BJ (cell line): ENCODE measurements around the gene HMOX2. TPM values are rescaled to one million over a fixed set of nuclear protein-coding genes. Genes with fewer than 3 reads are reported as not detected.

Source experiments
- CTCF ChIA-PET: fragments of 350-600 bp; formaldehyde crosslinking; extraction: SDS; loops from one replicate; lab custom pipeline; 2021; ENCODE audit warnings: antibody characterized with exemption, inconsistent platforms; lab: Yijun Ruan, JAX
- POLR2A ChIA-PET: fragments of 300-600 bp; sonication (Branson Sonifier 250); formaldehyde crosslinking; extraction: SDS; loops from one replicate; lab custom pipeline; 2021; ENCODE audit warnings: antibody characterized with exemption; lab: Charles Lee
- DNase-seq: peaks from one replicate; pipeline ENCODE4 v3.0.0-alpha.2; 2011; ENCODE audit warnings: low read depth
- H3K27me3 ChIP-seq: 2 replicates; pipeline ENCODE4 v1.6.0; 2011; ENCODE audit warnings: low read length; ENCODE audit not compliant: control insufficient read depth, insufficient read depth
- H3K36me3 ChIP-seq: 2 replicates; pipeline ENCODE4 v1.5.1; 2011; ENCODE audit warnings: low read length; ENCODE audit not compliant: control insufficient read depth, insufficient read depth
- H3K4me3 ChIP-seq: 2 replicates; pipeline ENCODE4 v1.5.1; 2011; ENCODE audit warnings: low read depth, mild to moderate bottlenecking, control low read depth, low read length
- polyA plus RNA-seq: library from polyadenylated mRNA; depleted of rRNA; stranded (reverse); fragments of >200 nt; gene quantifications from 2 replicates; pipeline ENCODE4 v1.2.3, GENCODE V29; 2011
- TF ChIP-seq, protein P1 (sequence below): IDR thresholded peaks from 2 replicates; pipeline ENCODE4 v1.5.1; 2011; ENCODE audit warnings: low read depth, mild to moderate bottlenecking, control low read depth, inconsistent platforms, low read length, moderate library complexity; ENCODE audit not compliant: insufficient read depth

The HMOX2 gene
- polyA plus RNA-seq, 1 experiment = 59.5 TPM

DNA sequence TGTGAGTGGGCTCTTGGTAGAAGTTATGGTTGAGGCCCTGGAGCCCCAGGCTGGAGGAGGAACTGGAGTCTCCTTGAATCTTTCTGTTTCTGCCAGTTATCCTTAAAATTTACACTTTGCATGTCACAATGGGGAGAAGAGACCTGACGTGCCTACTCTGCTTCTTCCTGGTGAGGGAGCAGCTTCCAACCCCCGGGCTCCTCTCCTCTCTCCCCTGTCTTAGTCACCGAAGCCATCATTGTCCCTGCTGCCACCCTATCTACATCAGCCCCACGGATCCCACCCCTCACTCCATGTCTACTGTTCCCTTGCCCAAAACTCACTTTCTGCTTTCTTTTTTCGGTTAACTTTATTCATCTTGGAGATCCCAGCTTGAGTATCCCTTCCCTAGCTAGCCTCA, 32.9 kb upstream of the HMOX2 start:
- ChIA-PET POLR2A (no interaction called here), CTCF (no interaction called here)
- no peak overlapping the region for H3K4me3 ChIP-seq
- DNase-seq = no peak
- no peaks in the 10 kb centered on the region for H3K27me3 ChIP-seq
- peaks cover 36% of the 10 kb centered on the region for H3K36me3 ChIP-seq
- TF ChIP-seq, protein P1, sequence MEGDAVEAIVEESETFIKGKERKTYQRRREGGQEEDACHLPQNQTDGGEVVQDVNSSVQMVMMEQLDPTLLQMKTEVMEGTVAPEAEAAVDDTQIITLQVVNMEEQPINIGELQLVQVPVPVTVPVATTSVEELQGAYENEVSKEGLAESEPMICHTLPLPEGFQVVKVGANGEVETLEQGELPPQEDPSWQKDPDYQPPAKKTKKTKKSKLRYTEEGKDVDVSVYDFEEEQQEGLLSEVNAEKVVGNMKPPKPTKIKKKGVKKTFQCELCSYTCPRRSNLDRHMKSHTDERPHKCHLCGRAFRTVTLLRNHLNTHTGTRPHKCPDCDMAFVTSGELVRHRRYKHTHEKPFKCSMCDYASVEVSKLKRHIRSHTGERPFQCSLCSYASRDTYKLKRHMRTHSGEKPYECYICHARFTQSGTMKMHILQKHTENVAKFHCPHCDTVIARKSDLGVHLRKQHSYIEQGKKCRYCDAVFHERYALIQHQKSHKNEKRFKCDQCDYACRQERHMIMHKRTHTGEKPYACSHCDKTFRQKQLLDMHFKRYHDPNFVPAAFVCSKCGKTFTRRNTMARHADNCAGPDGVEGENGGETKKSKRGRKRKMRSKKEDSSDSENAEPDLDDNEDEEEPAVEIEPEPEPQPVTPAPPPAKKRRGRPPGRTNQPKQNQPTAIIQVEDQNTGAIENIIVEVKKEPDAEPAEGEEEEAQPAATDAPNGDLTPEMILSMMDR = no peak

DNA sequence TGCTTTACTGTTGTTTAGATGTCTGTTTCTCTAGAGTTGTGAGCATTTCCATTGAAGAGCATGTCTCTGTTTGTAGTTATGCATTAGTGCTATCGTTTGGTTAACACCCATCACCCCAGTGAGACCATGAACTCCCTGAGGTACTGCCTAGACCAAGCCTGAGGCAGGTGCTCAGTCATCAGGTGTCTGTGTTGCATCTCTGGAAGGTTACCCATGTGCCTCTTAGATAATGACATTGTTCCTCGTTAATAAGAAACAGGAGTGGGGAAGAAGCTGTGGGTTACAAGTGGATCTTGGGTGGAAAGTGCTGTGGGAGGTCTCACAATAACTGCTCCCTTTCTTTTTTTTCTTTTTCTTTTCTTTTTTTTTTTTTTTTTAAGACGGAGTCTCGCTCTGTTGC, 32.2 kb upstream of the HMOX2 start:
- TF ChIP-seq, protein P1 = no peak
- DNase-seq = no peak
- POLR2A ChIA-PET = no interaction called here
- peaks cover 35% of the 10 kb centered on the region for H3K36me3 ChIP-seq
- H3K4me3 ChIP-seq = no peak overlapping the region
- CTCF ChIA-PET = no interaction called here
- H3K27me3 ChIP-seq = no peaks in the 10 kb centered on the region

DNA sequence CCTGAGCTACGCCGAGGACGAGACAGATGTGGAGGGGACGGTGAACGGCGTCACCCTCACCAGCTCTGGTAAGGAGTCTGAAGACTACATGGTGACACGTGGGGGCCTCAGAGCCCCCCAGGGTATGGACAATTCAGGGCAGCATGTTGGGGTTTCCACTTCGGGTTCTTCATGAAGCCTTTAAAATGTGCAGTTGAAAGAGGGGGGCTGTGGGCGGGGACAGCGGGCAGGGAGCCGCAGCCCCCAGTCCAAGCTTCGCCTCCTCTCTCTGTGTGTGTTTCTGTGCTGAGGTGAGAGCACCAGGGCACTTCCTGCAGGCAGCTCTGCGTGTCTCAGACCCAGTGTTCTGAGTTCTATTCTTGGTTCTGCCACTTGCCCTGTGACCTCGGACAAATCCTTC, 25.8 kb upstream of the HMOX2 start:
- H3K36me3 ChIP-seq = peaks cover 32% of the 10 kb centered on the region
- TF ChIP-seq, protein P1 = no peak
- ChIA-PET CTCF (interaction anchor here (1.4 kb wide), 2 partner anchors 8 to 22 kb away, joined by 3 to 4 read pairs; no protein-coding TSS in a partner anchor), POLR2A (no interaction called here)
- DNase-seq = no peak
- no peaks in the 10 kb centered on the region for H3K27me3 ChIP-seq
- H3K4me3 ChIP-seq = no peak overlapping the region

DNA sequence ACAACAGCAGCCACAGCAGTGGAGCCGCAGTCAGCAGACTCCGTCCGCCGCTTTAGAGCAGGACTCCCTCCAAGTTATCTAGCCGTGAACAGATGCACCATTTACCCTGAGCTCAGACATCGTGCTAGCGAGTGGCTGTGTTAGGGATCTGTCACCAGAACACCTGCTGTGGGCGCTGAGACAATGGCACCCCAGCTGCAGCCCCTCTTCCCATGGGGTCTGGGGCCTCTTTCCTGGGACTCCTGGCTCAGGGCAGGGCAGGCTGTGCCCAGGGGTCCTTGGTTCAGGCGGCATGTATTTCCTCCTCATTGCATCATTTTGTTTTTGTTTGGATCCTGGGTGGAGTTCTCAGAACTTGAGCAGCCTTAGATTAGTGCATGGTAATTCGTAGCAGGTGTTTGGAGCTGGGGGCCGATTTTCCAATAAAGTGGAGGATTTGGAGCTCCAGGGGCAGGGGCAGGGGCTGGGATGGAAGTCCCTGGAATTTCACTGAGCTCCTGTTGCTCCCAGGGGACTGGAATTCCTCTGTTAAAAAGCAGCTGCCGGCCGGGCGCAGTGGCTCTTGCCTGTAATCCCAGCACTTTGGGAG, 25.2 kb upstream of the HMOX2 start:
- TF ChIP-seq, protein P1 = no peak
- H3K36me3 ChIP-seq = peaks cover 32% of the 10 kb centered on the region
- DNase-seq = no peak

DNA sequence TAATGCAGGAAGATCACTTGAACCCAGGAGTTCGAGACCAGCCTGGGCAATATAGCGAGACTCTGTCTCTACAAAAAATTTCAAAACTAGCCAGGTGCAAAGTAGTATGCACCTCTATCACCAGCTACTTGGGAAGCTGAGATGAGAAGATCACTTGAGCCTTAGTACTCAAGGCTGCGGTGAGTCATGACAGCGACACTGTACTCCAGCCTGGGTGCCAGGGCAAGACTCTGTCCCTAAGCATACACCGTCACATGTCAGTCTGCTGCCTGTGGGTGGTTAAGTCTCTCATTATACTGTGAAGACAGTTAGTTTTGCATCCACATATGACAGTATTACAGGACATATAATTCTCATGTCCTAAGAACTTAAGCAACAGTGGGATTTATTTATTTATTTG, 23.5 kb upstream of the HMOX2 start:
- Histone ChIP-seq H3K4me3 (no peak overlapping the region), H3K36me3 (peaks cover 25% of the 10 kb centered on the region), H3K27me3 (no peaks in the 10 kb centered on the region)
- TF ChIP-seq, protein P1 = no peak
- no peak for DNase-seq
- CTCF ChIA-PET = no interaction called here
- POLR2A ChIA-PET = no interaction called here

More for the DNA sequence above, 25.2 kb upstream of the HMOX2 start:
- Histone ChIP-seq H3K27me3 (no peaks in the 10 kb centered on the region), H3K4me3 (no peak overlapping the region)
- ChIA-PET CTCF (interaction anchor here (1.4 kb wide), 2 partner anchors 9 to 22 kb away, joined by 3 to 4 read pairs; no protein-coding TSS in a partner anchor), POLR2A (no interaction called here)
